GM21723 (cell line): ENCODE results near the gene TMCO4.

Source experiments
- ATAC-seq: cut with Tn5 transposase; IDR thresholded peaks from one replicate; pipeline ENCODE4 v1.9.1; 2021; ENCODE audit warnings: mild to moderate bottlenecking, moderate library complexity; ENCODE audit not compliant: unreplicated experiment

The TMCO4 gene

GRCh38 chr1:19723874-19724273 is 75.8 kb downstream of the TMCO4 start:
- ATAC-seq = no peak

DNA sequence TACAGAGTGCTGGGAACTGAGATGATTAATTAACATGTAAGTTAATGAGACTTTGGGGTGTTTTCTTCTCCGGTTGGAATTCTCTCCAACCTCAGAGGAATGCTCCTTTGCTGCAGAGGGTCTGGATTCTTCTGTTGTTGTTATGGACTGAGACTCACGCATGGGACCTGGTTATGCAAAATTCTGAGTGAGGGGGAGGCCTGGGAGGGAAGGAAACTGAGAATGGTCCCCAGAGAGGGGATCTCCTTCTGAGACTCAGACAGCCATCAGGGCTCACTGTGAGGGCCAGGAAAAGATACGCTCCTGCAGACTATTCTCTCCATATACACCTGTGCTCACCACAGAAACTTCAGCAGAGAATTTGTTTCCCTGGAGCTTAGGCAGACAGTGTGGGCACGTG is 78.7 kb downstream of the TMCO4 start:
- ATAC-seq = no peak

- ATAC-seq = no peak
Measured at GRCh38 chr1:19720174-19720573, 79.5 kb downstream of the TMCO4 start.

- no peak for ATAC-seq
Measured at GRCh38 chr1:19717467-19717866, 82.2 kb downstream of the TMCO4 start.

DNA sequence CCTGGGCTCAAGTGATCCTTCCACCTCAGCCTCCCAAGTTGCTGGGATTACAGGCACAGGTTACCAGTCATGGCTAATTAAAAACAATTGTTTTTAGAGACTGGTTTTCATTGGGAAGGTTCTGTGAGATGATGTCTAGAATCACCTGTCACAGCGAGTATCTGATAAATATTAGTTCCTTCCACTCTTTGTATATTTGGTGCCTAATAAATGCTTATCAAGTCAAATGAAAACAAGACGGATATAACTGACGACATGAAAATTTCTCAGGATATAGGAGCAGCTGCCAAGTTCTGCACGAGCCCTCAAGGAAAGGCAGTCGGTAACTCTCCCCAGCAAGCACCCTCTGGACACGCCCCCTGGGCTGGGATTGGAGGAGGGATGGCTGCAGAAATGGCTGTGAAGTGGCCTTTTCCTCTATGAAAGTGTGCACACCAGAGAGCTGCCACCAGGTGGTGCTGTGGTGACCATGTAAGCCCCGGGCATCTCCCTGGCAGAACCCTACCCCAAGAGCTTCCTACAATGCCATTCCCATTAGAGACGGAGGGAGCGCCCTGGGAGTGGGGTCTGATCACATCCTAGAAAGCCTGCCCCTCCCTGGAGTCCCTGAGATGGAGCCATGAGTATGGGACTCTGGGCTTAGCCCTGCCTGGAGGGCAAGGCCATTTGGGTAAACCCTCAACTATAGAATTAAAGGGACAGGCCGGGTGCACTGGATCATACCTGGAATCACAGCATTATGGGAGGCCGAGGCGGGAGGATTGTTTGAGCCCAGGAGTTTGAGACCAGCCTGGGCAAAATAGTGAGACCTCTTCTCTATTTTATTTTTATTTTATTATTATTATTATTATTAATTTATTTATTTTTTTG is 84.1 kb downstream of the TMCO4 start:
- ATAC-seq = peak; percentile 47

- ATAC-seq = no peak
Measured at GRCh38 chr1:19712928-19713327, 86.8 kb downstream of the TMCO4 start.

DNA sequence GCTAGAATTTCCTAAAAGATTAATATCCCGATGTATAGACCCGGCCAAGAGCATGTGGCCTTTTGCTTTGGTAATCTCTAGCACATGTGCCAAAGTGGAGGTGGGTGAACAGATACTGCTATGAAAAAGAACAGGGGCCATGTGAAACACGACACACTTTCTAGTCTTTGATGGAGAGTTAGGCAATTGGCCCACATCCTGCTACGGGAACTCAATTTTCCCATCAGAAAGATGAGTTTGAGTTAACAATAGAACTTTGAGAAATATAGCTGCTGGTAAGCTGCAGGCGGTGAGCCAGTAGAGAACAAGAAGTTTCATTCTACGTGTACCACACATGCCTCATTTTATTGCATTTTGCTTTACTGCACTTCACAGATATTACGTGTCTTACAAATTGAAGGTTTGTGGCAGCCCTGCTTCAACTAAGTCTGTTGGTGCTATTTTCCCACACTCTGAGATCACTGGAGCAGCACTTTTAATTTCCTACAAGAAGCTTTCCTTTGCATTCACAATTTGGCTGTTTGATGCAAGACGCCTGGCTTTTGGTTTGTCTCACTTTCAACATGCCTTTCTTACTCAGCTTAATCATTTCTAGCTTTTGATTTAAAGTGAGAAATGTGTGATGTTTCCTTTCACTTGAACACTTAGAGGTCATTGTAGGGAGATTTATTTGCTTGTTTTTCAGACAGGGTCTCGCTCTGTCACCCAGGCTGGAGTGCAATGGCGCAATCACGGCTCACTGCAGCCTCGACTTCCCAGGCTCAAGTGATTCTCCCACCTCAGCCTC is 88.7 kb downstream of the TMCO4 start:
- ATAC-seq = peak; percentile 56

- no peak for ATAC-seq
Measured at GRCh38 chr1:19709260-19709793, 90.4 kb downstream of the TMCO4 start.

GRCh38 chr1:19708567-19709110 is 91.1 kb downstream of the TMCO4 start:
- ATAC-seq = no peak

DNA sequence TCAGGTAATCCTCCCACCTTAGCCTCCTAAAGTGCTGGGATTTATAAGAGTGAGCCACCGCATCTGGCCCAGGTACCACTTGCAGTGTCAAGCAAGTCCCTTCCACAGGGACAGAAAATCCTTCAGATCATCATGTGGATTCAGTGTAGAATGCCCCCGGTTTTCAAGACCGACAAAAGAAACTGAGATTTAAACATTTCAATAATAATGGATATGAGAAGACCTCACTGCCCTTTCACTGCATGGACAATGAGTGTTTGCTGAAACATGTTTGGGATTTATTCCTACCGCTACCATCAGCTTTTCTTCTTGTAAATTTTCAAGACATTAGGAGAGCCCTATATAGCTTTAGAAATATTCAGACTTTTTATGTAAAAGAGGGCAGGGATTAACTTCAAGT is 93.6 kb downstream of the TMCO4 start:
- no peak for ATAC-seq

GRCh38 chr1:19705464-19705863 is 94.3 kb downstream of the TMCO4 start:
- ATAC-seq = no peak

GRCh38 chr1:19704247-19705113 is 95.2 kb downstream of the TMCO4 start:
- no peak for ATAC-seq

DNA sequence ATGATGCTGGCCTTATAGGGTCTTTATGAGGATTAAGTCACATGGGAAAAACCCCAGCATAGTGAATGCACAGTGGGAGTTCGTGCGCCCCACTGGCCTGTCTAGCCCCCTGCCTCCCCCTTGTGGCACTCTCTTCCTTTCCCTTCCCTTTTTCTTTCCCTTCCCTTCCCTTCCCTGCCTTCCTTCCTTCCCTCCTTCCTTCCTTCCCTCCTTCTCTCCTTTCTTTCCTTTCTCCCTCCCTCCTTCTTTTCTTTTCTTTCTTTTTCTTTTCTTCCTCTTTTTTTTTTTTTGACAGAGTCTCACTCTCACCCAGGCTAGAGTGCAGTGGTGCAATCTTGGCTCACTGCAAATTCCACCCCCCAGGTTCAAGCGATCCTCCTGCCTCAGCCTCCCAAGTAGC is 96.4 kb downstream of the TMCO4 start:
- no peak for ATAC-seq

DNA sequence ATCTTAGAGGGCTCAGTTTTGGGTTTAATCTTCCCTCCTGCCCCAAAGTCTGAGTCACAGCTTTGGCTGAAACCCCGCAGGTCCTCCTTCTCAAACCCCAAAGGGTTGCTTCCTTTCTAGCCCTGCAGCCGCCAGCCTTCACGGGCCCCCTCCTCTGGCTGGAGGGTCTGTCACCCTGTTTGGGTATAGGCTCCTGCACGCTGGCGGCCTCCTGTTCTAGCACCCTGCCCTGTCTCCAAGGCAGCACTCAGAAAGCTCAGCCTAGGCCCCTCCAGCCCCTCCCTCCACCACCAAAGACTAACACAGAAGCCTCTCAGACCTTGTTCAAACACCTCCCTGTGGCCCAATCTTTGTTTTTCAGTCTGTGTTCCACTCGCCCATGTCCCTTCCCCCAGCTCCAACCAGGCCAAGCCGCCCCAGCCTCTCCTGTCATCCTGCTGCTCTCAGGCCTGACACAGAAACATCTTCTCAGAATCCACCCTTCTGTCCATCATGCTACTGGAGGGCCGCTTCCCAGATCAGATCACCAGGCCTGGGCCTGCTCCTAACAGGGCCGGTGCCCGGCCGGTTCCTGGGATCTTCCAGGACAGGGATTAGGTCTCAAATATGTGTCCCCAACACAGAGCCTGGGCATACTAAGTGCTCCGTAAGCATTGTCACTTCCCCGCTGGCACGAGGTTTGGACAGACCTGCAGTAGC is 99.5 kb downstream of the TMCO4 start:
- no peak for ATAC-seq

- no peak for ATAC-seq
Measured at GRCh38 chr1:19698181-19698580, 101.5 kb downstream of the TMCO4 start.

DNA sequence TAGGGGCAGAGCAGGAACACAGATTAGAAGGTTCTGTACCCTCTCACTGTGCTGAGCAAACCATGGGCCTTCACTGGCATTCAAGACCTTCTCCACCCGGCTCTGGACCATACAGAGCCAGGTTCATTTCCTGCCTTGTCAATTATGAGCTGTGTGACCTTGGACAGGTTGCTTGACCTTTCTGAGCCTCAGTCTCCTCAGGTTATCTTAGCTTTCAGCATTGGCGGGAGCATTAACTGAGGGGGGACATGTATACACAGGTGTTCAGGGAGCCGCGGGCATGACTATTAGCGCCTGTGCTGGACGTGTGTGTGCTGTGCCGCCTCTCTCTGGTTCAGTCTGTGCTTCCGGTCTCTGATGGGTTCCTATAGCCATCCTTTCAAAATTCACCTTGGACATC is 102.9 kb downstream of the TMCO4 start:
- ATAC-seq = no peak

DNA sequence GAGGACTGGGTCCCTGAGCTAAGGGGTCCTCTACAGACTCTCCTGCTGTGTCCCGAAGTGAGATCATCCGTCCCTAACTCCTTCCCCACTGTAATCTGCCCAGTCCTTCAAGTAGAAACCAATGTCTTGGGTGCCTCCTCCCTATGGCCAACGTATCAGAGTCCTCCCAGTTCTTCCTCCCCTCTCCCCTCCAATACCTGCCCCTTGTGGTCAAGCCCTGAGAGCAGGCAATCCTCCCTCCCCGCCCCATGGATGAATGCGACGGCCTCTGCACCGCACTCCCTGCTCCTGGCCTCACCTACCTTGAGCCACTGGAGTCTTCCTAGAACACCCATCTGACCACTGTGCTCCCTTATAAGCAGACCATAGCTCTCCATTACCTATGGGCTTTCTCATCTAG is 103.9 kb downstream of the TMCO4 start:
- ATAC-seq = no peak

DNA sequence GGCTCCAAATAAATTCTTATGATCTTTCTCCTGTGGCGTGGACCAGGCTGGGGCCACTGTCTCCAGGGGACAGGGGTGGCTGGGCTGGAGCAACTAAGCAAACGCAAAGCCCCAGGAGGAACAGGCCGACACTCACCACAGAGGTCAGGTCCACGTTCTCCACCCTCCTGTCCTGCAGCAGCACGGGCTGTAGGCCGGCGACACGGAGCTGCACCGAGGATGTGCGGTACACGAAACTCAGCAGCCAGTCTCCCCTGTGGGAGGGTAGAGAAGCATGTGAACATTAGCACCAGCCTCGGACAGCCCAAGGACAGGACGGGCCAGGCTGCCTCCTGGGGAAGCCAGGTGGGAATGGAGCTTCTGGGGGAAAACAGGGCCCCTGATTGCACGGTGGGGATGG is 105.4 kb downstream of the TMCO4 start:
- ATAC-seq = no peak

GRCh38 chr1:19690342-19690741 is 109.4 kb downstream of the TMCO4 start:
- ATAC-seq = no peak

- ATAC-seq = no peak
Measured at GRCh38 chr1:19689856-19690255, 109.9 kb downstream of the TMCO4 start.
